Uterus (tissue), 2 donors: ENCODE measurements around the gene GLIS1.

Source experiments
- POLR2A ChIP-seq, 2 donors: fragments of 450-650 bp; IDR thresholded peaks; one replicate each; pipeline ENCODE4 v1.6.1; 2016; ENCODE audit warnings: antibody characterized with exemption in 2 of 2, mild to moderate bottlenecking in 1 of 2, moderate library complexity in 1 of 2
- TF ChIP-seq, protein P1 (sequence below), 4 experiments: fragments of 200-600 bp in 2 of 4; fragments of 450-650 bp in 2 of 4; sonication (generic) in 2 of 4; IDR thresholded peaks; one replicate each; pipeline ENCODE4 v1.5.1; 2016 to 2019; ENCODE audit warnings: antibody characterized with exemption in 4 of 4, mild to moderate bottlenecking in 2 of 4, moderate library complexity in 1 of 4

DNA sequence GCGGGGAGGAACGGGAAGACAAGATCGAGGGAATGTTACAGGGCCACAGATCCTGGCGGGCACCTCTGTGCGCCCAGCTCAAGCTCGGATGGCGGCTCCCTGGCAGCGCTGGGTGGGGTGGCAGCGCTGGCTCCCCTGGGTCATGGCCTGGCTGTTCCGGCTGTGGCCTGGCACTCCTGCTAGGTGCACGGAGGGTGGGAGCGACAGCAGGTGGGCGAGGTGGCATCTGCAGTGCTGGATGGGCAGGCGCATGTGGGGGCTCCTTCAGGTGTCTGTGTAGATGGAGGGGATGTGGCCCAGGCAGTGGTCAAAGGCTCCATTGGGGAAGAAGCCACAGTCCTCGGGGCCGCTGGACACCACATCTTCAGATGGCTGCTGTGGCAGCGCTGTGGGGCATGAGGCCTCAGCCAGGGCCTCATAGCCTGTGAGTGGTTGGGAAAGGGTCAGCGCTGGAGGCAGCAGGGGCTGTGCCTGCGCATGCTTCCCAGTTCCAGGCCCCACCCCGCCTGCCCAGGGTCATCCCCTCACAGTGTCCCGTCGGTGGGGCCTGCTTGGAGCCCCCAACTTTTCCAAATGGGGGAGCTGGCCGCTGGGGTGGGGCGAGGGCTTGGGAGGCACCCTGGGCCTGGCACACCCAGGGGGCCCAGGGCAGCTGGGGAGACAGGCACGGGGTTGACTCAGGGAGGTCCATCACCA is 232.5 kb downstream of the GLIS1 start:
- TF ChIP-seq POLR2A (IDR thresholded peaks at IDR 0.05) = no peak
- TF ChIP-seq, protein P1, sequence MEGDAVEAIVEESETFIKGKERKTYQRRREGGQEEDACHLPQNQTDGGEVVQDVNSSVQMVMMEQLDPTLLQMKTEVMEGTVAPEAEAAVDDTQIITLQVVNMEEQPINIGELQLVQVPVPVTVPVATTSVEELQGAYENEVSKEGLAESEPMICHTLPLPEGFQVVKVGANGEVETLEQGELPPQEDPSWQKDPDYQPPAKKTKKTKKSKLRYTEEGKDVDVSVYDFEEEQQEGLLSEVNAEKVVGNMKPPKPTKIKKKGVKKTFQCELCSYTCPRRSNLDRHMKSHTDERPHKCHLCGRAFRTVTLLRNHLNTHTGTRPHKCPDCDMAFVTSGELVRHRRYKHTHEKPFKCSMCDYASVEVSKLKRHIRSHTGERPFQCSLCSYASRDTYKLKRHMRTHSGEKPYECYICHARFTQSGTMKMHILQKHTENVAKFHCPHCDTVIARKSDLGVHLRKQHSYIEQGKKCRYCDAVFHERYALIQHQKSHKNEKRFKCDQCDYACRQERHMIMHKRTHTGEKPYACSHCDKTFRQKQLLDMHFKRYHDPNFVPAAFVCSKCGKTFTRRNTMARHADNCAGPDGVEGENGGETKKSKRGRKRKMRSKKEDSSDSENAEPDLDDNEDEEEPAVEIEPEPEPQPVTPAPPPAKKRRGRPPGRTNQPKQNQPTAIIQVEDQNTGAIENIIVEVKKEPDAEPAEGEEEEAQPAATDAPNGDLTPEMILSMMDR (IDR thresholded peaks at IDR 0.05) = no peak
